ENCODE measurements around the gene SYTL3.
"Not testable (repeated sequence)": the region's sequence is repeated elsewhere in the genome, so short reads cannot be mapped to it uniquely, and the experiment has no call there.

SYTL3 gene, protein sequence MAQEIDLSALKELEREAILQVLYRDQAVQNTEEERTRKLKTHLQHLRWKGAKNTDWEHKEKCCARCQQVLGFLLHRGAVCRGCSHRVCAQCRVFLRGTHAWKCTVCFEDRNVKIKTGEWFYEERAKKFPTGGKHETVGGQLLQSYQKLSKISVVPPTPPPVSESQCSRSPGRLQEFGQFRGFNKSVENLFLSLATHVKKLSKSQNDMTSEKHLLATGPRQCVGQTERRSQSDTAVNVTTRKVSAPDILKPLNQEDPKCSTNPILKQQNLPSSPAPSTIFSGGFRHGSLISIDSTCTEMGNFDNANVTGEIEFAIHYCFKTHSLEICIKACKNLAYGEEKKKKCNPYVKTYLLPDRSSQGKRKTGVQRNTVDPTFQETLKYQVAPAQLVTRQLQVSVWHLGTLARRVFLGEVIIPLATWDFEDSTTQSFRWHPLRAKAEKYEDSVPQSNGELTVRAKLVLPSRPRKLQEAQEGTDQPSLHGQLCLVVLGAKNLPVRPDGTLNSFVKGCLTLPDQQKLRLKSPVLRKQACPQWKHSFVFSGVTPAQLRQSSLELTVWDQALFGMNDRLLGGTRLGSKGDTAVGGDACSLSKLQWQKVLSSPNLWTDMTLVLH

DNA sequence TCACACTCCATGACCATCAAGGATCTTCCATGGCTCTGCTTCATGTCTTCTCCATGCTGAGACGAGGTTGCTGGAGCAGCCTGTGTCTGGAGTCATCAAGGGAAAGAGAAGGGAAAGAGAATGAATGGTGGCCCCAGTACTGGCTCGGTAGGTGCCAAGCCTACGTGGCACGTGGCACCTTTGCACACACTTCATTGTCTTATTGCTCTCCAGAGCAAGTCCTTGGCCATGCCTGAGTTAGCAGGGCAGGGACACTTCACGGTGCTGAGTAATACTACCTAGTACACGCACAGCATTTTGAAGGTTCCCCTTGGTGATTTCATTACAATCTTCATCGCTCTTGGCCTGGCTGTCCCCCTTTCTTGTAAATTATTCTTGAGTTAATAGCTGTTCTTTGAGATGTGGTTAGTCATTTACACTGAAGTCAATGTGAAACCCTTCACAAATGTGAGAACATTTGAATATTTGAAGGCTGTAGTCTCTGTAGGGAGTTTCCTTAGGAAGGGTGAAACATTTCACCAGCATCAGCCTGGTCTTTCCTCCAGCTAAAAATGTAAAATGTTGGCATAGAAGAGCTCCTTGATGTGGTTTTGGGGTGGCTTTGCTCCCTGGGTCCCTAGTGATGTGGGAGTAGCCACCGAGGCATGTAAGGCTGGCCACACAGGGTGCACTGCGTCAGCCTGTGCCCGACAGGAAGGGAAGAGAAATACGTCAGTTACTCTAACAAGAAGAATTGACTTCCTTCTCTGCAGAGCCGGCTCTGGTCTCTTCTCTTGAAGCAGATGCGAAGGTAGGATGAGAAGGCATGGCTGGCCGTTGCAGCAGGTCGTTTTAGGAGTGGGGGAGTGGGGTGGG, at the start of gene SYTL3:
SYTL3 (plus strand) TSS at position 766 of the 855 bp plus-strand sequence. CDS start 13,215 bp downstream, outside the sequence.
- in situ Hi-C loops (cut with MboI; ENCODE audit: low sequenced_read_pairs) = no loop called here

DNA sequence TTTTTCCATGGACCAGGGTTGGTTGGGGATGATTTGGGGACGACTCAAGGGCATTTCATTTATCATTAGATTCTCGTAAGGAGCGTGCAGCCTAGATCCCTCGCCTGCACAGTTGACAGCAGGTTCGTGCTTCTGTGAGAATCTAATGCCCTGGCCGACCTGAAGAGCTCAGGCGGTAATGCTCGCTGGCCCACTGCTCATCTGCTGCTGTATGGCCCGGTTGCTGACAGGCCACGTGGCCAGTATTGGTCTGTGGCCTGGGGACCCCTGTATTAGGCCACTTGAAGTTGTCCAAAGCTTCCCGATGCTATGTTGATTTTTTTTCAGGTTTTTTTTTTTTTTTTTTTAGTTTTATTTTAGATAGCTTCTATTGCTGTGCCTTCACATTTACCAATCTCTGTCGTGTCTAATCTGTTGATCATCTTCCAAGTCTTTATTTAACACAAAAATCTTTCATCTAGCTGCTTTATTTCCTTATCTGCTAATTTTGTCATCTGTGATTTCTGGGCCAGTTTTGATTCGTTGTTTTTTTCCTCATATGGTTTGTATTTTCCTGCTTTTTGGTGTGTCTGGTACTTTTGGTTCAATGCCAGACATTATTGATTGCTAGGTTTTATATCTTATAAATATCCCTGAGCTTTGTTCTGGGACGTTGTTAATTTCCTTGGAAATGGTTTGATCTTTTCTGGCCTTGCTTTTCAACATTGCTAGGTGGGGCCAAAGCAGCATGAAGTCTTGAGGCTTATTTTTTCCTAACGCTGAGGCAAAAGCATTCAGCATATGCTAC, 46.4 kb upstream of the SYTL3 start:
- in situ Hi-C loops (cut with MboI; ENCODE audit: low sequenced_read_pairs) = no loop called here

DNA sequence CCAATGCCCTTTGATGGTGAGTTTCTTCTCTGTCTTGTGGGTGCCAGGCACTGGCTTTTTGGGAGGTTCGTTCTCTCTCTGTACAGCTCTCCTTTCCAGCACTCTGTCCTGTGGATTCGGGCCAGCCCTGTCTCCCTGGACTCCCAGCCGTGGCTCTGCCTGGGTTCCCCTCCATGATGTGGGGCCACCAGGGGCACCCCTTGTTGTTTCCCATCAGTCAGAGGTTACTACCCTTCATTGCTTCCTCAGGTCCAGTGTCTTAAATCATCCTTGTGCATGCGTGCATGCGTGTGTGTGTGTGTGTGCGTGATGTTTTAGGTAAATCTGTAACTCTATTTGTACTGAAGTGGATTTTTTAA, 45.8 kb upstream of the SYTL3 start:
- in situ Hi-C loops (cut with MboI; ENCODE audit: low sequenced_read_pairs) = no loop called here

DNA sequence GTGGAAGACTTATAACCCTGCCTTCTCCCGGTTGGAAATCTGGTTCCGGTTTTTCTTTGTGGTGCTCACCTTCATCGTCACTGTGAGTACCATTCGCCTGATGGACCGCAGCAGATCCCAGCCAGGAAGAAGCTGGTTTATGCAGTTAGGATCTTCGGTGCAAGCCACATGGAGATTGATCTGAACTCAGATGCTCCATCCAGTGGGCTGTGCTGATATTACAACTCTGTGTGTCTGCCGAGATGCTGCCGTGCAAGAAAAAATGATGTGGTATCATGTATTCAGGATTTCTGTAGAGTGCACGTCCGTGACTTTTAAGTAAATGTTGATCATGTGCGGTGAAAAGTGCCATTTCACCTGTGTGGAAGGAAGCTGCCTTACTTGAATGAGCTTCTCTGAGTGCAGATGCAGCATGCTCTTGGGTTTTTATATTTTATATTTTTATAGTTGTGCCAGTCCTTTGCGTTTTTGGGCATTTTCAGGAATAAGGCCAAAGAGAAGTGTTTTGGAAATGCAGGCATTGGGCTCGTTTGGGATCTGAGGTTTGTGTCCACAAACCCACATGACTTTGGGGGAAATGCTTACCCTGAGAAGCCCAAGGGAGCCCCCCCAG, 44.5 kb upstream of the SYTL3 start:
- in situ Hi-C loops (cut with MboI; ENCODE audit: low sequenced_read_pairs) = no loop called here

DNA sequence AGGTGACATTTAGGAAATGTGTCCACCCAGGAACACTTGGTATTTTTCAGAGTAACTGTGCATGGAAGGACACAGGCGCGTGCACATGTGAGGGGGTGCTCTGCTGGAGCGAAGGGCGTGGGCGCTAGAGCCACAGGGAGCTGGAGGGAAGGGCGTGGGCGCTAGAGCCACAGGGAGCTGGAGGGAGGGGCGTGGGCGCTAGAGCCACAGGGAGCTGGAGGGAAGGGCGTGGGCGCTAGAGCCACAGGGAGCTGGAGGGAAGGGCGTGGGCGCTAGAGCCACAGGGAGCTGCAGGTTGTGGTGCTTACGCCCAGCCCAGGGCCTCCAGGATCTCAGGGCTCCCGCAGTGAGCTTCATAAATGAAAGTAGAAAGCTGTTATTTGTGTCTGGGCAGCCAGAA, 43.8 kb upstream of the SYTL3 start:
- in situ Hi-C loops (cut with MboI; ENCODE audit: low sequenced_read_pairs) = not testable (repeated sequence)

DNA sequence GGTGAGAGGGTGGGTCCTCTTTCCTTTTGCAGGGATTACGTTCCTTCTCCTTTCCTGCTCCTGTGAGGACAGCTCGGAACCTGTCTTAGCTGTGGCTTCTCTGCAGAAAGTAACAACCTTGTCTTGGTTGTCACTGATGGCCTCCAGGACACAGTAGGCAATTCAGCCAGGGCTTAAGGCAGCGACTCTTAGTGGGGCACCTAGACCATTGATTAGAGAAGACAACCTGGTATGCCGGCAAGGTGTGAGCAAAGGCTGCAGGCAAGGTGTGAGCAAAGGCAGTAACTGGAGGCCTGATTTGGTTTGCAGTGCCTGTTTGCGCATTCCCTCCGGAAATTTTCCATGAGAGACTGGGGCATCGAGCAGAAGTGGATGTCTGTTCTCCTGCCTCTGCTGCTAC, 42.9 kb upstream of the SYTL3 start:
- in situ Hi-C loops (cut with MboI; ENCODE audit: low sequenced_read_pairs) = no loop called here

DNA sequence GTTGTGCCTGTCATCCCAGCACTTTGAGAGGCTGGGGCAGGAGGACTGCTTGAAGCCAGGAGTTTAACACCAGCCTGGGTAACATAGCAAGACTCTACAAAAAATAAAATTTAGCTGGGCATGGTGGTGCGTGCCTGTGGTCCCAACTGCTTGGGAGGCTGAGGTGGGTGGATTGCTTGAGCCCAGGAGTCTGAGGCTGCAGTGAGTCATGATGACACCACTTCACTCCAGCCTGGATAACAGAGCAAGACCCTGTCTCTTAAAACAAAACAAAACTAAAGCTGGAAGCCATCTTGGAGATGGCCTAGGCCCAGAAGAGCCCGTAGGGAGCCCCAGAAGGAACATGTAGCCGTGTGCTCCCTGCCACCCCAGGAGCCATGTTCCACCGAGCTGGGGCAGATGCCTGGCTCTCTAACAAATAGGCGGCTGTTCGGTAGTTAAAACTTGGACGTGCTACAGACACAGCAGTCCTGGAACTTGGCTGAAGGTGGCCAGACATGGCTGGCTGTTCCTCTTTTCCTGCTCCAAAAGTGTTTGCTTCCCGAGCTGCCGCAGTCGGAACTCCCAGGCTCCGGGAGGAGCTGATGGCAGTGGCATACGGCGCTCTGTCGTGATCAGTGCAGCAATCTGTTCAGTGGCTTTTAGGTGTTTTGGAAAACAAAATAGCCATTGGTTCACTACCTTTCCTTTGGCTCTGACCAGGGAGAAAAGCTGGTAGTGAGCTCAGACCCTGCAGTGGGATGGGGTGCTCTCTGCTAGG, 42.3 kb upstream of the SYTL3 start:
- in situ Hi-C loops (cut with MboI; ENCODE audit: low sequenced_read_pairs) = no loop called here

DNA sequence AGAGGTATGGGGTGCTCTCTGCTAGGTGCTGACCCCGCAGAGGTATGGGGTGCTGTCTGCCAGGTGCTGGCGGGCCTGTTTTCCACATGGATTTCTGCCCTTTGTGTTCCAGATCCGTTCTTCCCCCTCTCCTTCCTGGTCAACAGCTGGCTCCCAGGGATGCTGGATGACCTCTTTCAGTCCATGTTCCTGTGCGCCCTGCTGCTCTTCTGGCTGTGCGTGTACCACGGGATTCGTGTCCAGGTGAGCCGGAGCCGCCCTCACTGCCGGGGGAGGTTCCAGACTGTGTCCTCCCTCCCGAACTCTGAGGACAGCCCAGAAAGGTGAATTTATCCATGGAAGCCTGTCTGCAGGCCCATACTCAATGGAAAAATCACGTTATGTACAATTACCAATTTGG, 41.6 kb upstream of the SYTL3 start:
- in situ Hi-C loops (cut with MboI; ENCODE audit: low sequenced_read_pairs) = no loop called here

DNA sequence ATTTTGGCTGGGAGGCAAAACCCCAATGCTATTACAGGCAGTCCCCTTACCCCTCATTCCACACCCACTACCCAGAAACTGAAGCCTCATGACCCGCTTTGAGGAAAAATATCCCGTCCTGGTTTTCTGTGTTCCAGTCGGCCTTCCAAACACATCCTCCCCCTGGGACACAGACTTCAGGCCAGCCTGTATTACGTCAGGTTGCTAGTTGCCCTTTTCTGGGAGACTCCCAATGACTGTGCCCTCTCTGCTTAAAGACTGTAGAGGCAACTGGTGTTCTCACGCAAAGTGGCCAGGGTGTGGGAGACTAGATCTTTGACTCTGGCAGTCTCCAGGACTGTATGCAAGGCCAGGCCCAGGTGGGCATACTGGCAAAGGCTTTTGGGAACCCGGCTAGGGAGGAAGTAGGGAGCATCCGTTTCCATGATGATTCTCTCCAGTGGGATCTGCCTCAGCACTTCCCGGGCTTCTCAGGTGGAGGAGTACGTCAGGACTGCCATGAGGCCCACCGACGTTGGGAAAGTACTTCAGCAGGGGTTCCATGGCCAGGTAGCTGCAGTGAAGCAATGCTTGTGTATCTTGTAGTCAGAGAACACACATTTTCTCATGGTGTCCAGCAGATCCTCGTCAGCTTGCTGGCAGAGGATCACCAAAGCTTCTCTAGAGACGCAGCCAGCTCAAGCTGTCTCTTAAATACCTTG, 40.2 kb upstream of the SYTL3 start:
- in situ Hi-C loops (cut with MboI; ENCODE audit: low sequenced_read_pairs) = no loop called here

DNA sequence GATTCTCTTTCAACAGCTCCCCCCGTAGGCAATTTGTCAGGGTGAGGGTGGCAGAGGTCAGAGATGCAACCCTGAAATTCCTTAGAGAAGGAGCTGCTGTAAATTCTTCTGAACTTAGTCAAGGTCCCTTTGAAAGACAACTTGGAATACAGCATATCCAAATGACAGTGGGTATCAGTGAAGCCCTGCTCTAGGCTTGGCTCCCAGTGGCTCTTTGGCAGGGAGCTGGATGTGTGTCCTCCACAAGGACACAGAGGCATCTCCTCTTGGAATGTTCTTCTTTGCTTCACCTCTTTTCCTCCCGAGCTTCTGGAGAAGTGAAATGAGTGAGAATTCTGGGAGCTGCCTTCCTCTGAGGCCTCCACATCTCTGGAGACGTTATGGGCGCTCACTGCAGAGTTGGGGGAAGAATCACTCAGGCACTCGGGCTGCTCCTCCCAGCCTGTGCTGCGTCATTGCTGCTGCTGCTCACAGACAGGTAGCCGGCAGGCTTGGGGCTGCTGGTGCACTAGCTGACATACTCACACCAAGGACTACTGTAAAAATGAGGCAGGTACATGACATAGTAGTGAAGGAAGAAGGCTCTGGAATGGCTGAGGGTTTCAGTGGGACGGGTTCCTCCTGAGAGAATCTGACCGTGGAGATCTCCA, 39.4 kb upstream of the SYTL3 start:
- in situ Hi-C loops (cut with MboI; ENCODE audit: low sequenced_read_pairs) = no loop called here

DNA sequence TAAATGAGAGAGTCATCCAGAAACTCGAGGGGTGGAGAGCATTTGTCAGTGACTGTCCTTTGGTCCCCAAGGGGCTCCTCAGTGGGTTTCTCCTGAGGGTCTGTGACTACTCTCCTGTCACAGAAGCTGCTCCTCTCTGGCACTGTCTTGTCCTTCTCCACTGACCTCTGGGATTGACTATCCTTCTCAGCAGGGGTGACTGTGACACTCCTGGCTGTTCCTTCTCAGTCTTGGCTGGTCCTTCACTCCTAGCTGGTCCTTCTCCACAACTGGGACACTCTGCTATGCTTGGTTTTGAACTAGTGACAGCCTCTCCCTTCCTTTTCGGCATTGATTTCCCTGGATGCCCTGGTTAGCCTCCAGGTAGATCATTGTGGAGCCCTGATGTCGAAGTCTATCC, 38.8 kb upstream of the SYTL3 start:
- in situ Hi-C loops (cut with MboI; ENCODE audit: low sequenced_read_pairs) = no loop called here

DNA sequence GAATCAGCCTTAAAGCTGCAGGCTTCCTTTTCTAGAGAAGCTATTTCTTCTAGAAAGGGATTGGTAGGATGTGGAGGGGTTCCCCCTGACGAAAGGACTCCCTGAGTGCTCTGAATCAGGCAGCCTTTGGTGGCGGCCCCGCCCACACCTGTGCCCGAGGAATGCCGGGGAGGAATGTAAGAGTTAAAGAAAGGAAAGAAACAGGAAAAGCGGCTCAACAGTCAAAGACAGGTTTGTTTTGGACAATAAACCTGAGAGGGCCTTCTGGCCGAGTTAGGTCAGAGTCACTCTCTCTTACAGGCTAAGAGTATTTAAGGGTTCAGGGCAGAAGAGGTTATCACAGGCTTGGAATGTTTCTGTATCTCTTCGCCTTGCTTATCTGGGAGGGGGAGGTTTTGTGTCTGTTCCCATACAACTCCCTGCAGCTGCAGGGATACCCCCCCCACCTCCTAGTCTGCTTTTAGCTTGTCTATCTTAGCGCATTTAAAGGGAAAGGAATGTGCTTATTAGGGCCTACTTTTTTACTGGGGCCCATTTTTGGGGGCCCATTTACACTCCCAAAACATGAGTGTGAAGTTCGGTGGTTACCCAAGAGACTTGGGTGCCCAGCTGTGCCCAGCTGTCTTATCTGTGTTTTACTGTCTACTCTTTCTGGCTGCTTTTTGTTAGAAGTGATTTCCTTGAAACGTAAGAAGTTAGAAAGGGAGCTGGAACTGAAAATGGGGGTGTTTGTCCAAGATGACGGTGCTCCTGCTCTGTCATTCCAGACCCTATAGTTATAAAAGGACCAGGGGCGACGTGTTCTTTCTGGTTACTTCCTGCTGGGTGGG, 38.1 kb upstream of the SYTL3 start:
- in situ Hi-C loops (cut with MboI; ENCODE audit: low sequenced_read_pairs) = no loop called here

DNA sequence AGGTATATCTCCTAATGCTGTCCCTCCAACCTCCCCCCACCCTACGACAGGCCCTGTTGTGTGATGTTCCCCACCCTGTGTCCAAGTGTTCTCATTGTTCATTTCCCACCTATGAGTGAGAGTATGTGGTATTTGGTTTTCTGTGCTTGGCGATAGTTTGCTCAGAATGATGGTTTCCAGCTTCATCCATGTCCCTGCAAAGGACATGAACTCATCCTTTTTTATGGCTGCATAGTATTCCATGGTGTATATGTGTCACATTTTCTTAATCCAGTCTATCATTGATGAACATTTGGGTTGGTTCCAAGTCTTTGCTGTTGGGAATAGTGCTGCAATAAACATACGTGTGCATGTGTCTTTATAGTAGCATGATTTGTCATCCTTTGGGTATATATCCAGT, 35.2 kb upstream of the SYTL3 start:
- in situ Hi-C loops (cut with MboI; ENCODE audit: low sequenced_read_pairs) = not testable (repeated sequence)

DNA sequence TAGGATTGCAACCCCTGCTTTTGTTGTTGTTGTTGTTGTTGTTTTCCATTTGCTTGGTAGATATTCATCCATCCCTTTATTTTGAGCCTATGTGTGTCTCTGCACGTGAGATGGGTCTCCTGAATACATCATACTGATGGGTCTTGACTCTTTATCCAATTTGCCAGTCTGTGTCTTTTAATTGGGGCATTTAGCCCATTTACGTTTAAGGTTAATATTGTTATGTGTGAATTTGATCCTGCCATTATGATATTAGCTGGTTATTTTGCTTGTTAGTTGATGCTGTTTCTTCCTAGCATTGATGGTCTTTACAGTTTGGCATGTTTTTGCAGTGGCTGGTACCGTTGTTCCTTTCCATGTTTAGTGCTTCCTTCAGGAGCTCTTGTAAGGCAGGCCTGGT, 31.6 kb upstream of the SYTL3 start:
- in situ Hi-C loops (cut with MboI; ENCODE audit: low sequenced_read_pairs) = not testable (repeated sequence)

DNA sequence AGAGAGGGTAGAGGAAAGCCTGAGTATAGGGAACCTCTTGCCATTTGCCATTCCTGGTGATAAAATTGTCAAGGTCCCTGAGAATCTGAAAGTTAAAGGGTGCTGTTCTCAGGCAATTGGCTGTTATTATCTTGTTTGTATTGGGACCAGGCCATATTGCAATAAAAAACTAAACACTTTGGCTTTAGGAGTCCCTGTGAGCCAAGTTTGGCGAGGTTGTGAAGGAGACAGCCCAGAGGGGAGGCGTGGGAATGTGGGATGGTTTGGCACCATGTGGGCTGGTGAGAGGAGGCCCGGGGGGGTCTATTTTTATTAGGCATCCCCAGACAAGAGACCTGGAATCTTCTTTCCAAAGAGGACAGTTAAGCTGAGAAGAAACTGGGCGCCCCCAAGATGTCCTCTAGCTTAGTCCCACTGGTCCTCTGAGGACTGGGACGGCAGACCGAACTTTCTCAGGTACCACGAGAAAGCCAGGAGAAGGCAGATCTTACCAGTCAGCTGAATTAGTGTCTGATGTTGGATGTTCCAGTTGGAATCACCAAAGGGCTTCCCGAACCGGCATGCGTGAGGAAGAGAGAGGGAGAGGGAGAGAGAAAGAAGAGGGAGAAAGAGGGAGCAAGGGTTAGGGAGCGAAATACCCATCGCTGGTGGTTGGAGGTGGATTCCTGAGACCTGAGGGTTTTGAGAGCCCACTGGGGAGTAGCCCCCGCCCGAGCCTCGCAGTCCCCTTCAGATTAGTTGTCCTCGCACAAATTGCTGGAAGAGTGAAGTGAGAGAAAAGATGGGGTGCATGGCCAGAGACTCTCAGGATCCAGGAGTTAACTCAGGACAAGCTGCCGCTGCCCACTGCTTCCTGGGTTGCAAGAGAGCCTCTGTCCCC, 29.7 kb upstream of the SYTL3 start:
- in situ Hi-C loops (cut with MboI; ENCODE audit: low sequenced_read_pairs) = no loop called here

DNA sequence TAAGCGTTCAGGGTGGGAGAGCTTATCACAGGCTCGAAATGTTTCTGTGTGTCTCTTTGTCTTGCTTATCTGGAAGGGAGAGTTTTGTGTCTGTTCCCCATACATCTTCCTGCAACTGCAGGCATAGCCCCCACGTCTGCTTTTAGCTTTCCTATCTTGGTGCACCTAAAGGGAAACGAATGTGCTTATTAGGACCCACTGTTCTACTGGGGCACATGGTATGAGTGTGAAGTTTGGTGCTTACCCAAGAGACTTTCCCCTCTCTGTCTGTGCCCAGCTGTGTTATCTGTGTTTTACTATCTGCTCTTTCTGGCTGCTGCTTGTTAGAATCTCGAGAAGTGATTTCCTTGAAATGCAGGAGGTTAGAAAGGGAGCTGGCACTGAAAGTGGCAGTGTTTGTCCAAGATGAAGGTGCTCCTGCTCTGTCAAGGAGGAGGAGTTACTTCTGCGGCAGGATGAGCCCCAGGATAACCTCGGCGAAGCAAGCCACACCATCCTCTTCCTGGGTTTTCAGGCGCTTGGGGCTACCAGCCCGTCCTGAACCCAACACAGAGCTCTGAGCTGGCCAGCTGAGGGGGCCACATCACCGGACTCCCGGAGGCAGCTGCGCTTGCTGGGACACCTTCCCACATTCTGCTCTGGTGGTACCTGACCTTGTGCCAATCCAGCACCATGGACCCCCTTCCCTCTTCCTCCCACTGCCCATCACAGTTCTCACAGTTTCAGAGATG, 28.7 kb upstream of the SYTL3 start:
- in situ Hi-C loops (cut with MboI; ENCODE audit: low sequenced_read_pairs) = no loop called here
